ENCODE measurements around the gene ANKRD33.

The ANKRD33 gene

GRCh38 chr12:51847643-51848325 is 40.1 kb upstream of the ANKRD33 start:
- no peak for DNase-seq (ENCODE audit: low spot score)
- no peak; the same call in 2 of the 3 replicates for ATAC-seq (ENCODE audit: low read depth)
- no peak for TF ChIP-seq CTCF (IDR thresholded peaks at IDR 0.05; ENCODE audit: poor library complexity, severe bottlenecking)
- H3K36me3 ChIP-seq (ENCODE audit: low read depth), result no peaks in the 10 kb centered on the region
- no peaks in the 10 kb centered on the region for H3K9me3 ChIP-seq (ENCODE audit: severe bottlenecking)
- peaks cover 44% of the 10 kb centered on the region for H3K27me3 ChIP-seq (ENCODE audit: insufficient read depth, poor library complexity, severe bottlenecking)
- no peak overlapping the region for H3K27ac ChIP-seq (ENCODE audit: poor library complexity, severe bottlenecking)
- H3K4me3 ChIP-seq (ENCODE audit: severe bottlenecking), result peak overlapping the region; percentile 7
- no peaks in the 10 kb centered on the region for H3K4me1 ChIP-seq (ENCODE audit: insufficient read depth, poor library complexity, severe bottlenecking)

GRCh38 chr12:51848326-51848727 is 39.6 kb upstream of the ANKRD33 start, which contains the start of gene FIGNL2:
Gene FIGNL2, minus strand, starts transcription at chr12:51848718. Its CDS starts 26,305 bp downstream, at chr12:51822413.
- DNase-seq (ENCODE audit: low spot score) (no peak), ATAC-seq (ENCODE audit: low read depth) (no peak)
- no peak within 1 kb of the TSS for H3K27ac ChIP-seq (ENCODE audit: poor library complexity, severe bottlenecking)
- H3K4me3 ChIP-seq (ENCODE audit: severe bottlenecking), result peak within 1 kb of the TSS; percentile 7
- no peaks in the 10 kb centered on the region for H3K9me3 ChIP-seq (ENCODE audit: severe bottlenecking)
- H3K27me3 ChIP-seq (ENCODE audit: insufficient read depth, poor library complexity, severe bottlenecking), result peaks cover 43% of the 10 kb centered on the region
- H3K4me1 ChIP-seq (ENCODE audit: insufficient read depth, poor library complexity, severe bottlenecking), result no peaks in the 10 kb centered on the region
- H3K36me3 ChIP-seq (ENCODE audit: low read depth), result no peaks in the 10 kb centered on the region
- TF ChIP-seq CTCF (IDR thresholded peaks at IDR 0.05; ENCODE audit: poor library complexity, severe bottlenecking), result no peak

DNA sequence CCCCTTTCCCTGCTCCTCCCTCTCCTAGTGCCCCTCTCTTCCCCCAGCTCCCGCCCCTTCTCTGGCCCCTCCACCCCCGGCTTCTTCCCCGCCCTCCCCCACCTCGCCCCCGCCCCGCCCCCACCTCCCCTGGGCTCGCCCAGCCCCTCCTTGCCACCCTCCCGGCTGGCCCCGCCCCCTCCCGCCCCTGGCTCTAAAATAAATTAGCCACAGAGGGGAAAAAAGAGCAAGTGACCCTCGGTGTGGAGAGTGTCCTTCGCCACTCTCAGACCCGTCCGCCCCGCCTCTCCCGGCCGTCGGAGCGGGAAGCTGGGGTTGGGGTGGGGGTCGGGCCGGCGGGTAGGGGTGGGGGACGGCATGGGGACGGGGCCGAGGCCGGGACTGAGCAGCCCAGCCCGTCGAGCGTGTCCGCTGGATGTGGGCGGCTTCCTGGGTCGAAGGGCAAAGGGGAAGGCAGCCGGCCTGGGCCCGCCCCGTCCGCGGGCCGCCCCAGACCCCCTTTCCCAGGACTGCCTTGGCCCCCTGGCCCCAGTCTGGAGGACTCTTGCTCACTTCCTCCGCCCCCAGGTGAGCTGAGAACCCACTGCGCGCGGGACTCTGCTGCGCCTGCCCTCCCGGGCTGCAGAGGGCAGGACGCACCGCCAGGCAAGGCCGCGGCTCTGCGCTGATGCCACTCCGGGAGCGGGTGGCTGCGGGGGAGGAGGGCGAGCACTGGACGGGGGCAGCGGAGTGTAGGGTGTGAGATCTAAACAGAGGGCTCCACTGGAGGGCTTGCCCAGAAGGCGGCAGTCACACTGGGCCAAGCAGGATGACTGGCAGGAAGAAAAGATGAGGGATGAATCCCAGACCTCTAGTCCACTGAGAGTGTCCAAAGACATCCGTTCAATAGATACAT is 38.8 kb upstream of the ANKRD33 start:
- Histone ChIP-seq H3K9me3 (ENCODE audit: severe bottlenecking) (no peaks in the 10 kb centered on the region), H3K27me3 (ENCODE audit: insufficient read depth, poor library complexity, severe bottlenecking) (peaks cover 41% of the 10 kb centered on the region), H3K4me1 (ENCODE audit: insufficient read depth, poor library complexity, severe bottlenecking) (no peaks in the 10 kb centered on the region), H3K36me3 (ENCODE audit: low read depth) (no peaks in the 10 kb centered on the region), H3K27ac (ENCODE audit: poor library complexity, severe bottlenecking) (no peak overlapping the region), H3K4me3 (ENCODE audit: severe bottlenecking) (no peak overlapping the region)
- TF ChIP-seq CTCF (IDR thresholded peaks at IDR 0.05; ENCODE audit: poor library complexity, severe bottlenecking), result no peak
- ATAC-seq (ENCODE audit: low read depth) (no peak), DNase-seq (ENCODE audit: low spot score) (no peak)

DNA sequence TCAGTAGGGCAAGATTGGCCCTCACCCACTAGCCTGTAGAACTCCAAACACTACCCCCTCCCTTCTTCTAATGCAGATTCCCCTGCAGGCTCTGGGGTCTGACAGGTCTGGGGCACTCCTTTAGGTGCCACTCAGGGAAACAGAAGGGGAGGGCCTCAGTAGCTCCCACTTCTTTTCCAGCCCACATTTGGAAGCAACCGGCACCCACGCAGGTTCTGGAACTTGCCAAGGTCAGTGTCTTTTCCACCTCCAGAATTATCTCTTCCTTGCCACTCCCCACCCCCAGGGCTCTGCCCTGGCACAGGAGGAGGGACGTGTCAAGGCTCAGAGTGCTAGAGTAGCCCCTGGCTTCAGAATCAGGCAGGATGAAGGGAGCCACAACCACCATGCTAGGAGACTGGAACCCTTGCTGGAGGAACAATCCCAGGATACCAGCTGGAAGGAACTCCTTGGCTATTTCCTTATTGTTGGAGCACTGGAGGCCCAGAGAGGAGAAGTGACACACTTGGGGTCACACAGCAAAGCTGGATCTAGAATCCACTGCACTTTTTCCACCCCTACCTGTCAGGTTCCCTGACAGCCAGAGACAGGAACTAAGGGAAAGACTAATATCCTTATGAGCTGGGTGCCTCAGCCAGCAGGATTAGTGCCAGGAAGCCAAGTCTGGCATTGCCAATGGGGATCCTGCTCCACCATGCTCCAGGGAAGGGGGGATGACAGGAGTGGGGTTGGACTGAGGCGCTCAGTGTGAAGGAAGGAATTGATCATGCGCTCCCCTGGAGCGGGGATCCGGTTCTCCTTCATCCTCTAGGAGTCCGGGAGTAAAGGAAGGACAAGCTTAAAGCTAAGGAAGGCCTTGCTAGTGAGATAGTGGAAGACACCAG is 37.6 kb upstream of the ANKRD33 start:
- Histone ChIP-seq H3K36me3 (ENCODE audit: low read depth) (no peaks in the 10 kb centered on the region), H3K9me3 (ENCODE audit: severe bottlenecking) (no peaks in the 10 kb centered on the region), H3K27ac (ENCODE audit: poor library complexity, severe bottlenecking) (no peak overlapping the region), H3K27me3 (ENCODE audit: insufficient read depth, poor library complexity, severe bottlenecking) (peaks cover 29% of the 10 kb centered on the region), H3K4me3 (ENCODE audit: severe bottlenecking) (no peak overlapping the region), H3K4me1 (ENCODE audit: insufficient read depth, poor library complexity, severe bottlenecking) (no peaks in the 10 kb centered on the region)
- TF ChIP-seq CTCF (IDR thresholded peaks at IDR 0.05; ENCODE audit: poor library complexity, severe bottlenecking), result no peak
- DNase-seq (ENCODE audit: low spot score) (no peak), ATAC-seq (ENCODE audit: low read depth) (no peak)
